GM12874 (cell line): Measurements from ENCODE around the gene UBXN11.

Experiments used
- CTCF ChIP-seq: IDR thresholded peaks from 2 replicates; pipeline ENCODE4 v1.5.1; 2011; ENCODE audit warnings: low read depth, mild to moderate bottlenecking, control low read depth, low read length, moderate library complexity; ENCODE audit not compliant: insufficient read depth

UBXN11 gene

DNA sequence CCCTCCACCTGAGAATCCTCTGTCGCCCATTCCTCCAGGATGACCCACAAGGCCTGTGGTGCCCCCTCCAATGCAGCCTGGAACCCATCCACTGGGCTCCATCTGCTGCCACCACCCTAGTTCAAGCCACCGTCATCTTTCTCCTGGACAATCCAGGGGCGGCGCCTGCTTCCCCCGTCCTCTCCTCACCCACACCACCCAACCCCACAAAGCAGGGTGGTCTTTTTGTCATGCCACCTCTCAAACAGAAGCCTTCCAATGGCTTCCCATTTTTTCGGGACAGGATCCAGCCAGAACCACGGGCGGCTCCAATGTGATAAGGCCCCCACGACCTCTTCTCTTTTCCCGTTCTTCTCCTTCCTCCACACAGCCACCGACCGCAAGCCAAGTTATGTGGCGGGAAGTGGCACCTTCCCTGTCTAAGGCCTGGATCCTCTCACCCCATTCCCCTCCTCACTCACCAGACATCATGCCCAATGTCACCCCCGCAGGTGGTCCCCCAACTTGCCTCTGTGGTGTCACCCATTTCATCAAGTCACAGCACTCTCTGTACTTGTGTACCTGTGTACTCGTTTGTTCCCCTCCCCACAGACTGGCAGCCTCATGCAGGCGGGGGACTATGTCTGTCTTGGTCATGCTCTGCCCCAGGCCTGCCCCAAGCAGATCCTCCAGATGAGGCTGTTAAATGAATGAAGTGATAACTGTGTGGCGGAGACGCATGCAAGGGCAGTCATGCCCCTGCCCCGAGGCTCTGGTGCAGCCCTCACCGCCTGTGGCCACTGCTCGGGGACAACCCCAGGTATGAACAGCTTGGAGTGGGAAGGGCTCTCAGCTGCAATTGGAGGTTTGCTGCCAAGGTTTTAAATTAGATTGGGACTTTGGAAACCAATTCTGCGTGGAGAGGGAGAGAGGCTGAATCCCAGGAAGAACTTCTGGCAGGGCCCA lies 11.0 kb downstream of the UBXN11 start:
- no peak for TF ChIP-seq CTCF

DNA sequence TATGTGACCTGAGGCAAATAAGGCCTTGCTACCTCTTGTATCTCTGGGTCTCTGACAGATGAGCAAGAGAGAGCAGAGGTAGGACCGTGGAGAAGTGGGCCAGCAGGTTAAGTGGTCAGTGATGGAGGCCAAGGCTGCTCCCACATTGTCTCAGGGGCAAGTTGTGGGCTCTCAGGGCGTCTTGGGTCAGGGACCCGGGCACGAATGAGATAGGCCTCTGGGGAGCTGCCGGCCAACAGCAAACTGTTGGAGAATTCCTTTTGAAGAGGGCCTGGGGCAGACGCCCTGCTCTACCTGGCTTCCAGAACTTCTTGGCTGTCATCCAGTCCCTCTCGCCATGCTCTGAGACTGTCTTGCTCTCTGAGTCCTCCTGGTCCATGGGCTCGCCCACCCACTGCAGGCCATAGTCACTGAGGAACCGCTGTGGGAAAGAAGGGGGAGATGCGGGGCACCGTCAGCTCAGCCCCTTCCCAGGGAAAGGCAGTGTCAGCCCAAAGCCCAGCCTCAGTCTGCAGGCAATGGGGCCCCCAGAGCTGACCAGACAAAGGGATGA lies 12.4 kb downstream of the UBXN11 start:
- TF ChIP-seq CTCF: no peak

DNA sequence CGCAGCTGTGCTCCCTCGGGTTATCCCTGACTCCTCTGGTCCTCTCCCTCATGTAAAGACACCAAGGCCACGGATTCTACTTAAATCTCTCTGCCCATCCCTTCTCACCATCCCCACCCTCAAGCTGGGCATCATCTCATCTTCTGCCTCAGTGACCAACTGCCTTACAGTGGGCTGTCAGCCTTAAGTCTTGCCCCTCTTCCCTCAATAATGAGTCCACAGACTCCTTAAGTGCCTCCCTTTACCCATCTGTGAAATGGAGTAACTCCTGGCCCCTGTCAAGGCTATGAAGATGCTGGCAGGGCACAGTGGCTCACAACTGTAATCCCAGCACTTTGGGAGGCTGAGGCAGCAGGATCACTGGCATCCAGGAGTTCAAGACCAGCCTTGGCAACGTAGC lies 14.5 kb downstream of the UBXN11 start:
- TF ChIP-seq CTCF: no peak

DNA sequence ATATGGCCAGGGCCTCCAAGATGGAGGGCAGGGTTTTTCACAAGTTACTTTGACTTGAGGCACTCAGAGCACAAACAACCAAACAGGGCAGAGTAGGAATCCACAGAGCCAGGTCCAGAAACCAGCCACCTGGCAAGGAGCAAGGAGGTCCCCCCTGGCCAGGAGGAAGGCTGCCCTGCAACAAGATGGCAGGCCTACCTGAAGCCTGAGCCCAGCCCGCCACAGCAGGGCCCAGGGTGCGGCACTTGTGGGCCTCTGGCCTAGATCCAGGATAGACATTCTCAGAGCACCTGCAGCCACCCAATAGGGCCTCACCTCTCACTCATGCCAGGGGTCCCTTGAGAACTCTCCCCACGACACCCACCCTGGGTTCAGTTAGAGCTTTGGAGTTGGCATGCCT lies 15.0 kb downstream of the UBXN11 start:
- TF ChIP-seq CTCF: no peak

DNA sequence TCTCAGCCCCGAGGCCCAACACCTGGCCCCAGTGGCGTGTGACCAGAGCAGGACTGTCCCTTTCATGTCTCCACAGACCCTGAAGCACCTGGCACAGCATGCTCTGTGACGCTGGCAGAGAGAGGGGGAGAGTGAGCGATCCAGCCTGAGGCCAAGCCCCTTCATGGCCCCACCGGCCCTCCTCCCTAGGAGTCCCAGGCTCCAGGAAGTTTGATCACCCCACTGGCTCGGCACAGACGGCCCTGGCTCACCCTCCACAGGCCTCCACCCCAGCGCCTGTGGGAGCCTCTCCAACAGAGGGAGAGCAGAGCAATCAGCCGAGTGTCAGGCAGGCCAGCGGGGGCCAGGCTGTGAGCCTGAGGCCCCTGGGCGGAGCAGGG lies 15.6 kb downstream of the UBXN11 start:
- TF ChIP-seq CTCF: no peak

DNA sequence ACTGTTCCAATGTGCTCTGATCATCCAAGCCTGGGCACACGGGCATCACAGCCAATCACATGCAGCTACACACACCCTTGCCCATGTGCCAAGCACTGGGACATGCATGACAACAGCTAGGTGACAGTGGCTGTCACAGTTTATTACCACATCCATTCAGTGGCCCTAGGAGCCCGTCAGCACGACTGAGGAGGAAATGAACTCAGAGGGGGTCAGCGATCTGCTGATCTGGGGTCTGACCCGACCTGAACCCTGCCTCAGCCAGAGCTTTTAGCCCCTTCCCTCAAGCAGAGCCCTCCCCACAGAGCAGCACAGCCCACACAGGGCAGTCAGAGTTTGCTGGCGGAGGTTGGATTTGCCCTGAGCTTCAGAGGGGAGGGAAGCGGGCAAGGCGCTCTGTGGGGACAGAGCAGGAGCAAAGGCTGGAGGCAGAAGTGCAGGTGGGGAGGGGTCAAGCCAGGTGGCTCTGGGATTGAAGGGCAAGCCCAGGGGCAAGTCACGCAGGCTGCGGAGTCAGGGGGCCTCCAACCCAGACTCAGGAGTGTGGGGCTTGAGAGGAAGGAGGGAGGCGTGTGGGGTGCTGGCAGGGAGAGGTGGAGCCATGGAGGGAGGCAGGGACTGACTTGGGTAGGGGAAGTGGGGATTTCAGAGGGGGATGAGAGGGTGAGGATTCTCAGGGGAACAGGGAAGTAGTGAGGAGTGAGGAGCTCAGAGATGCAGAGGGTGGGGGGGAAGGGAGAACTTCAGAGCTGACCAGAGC lies 16.1 kb downstream of the UBXN11 start:
- TF ChIP-seq CTCF: no peak

- no peak for TF ChIP-seq CTCF
These were observed 17.0 kb downstream of the UBXN11 start for GRCh38 chr1:26289158-26290059.
